BLaER1 (cell line): ENCODE measurements around the gene NTSR1.
A peak's percentile ranks its signal among the peaks of the same experiment; 100 is the strongest.

ENCODE experiments used
- H3K27ac ChIP-seq: shearing (Covaris generic); formaldehyde crosslinking; 2 replicates; pipeline ENCODE4 v1.8.1; 2022
- H3K27me3 ChIP-seq: shearing (Covaris generic); formaldehyde crosslinking; 2 replicates; pipeline ENCODE4 v1.8.1; 2022
- H3K36me3 ChIP-seq: shearing (Covaris generic); formaldehyde crosslinking; 2 replicates; pipeline ENCODE4 v1.8.1; 2022
- H3K4me1 ChIP-seq: shearing (Covaris generic); formaldehyde crosslinking; 2 replicates; pipeline ENCODE4 v1.8.1; 2022
- H3K4me2 ChIP-seq: shearing (Covaris generic); formaldehyde crosslinking; 2 replicates; pipeline ENCODE4 v1.8.1; 2022
- H3K4me3 ChIP-seq: shearing (Covaris generic); formaldehyde crosslinking; 2 replicates; pipeline ENCODE4 v1.8.1; 2022
- H3K9ac ChIP-seq: shearing (Covaris generic); formaldehyde crosslinking; 2 replicates; pipeline ENCODE4 v1.8.1; 2022
- H3K9me3 ChIP-seq: shearing (Covaris generic); formaldehyde crosslinking; 2 replicates; pipeline ENCODE4 v1.8.1; 2022
- H4K20me1 ChIP-seq: shearing (Covaris generic); formaldehyde crosslinking; 2 replicates; pipeline ENCODE4 v1.8.1; 2022
- Cebpa-rat ChIP-seq: shearing (Covaris generic); IDR thresholded peaks from 2 replicates; pipeline ENCODE4 v1.8.1; 2022

The NTSR1 gene

GRCh38 chr20:62736407-62737071 is 27.9 kb downstream of the NTSR1 start:
- Histone ChIP-seq H3K4me1 (peaks cover 100% of the 10 kb centered on the region), H4K20me1 (peaks cover 10% of the 10 kb centered on the region), H3K27me3 (no peaks in the 10 kb centered on the region), H3K9ac (peak overlapping the region; percentile 84), H3K36me3 (no peaks in the 10 kb centered on the region), H3K27ac (peak overlapping the region; percentile 93), H3K9me3 (no peaks in the 10 kb centered on the region), H3K4me3 (peak overlapping the region; percentile 64), H3K4me2 (peak overlapping the region; percentile 99)
- no peak for TF ChIP-seq Cebpa-rat

GRCh38 chr20:62737271-62737811 is 28.7 kb downstream of the NTSR1 start:
- peaks cover 18% of the 10 kb centered on the region for H4K20me1 ChIP-seq
- peak overlapping the region; percentile 84 for H3K9ac ChIP-seq
- no peaks in the 10 kb centered on the region for H3K36me3 ChIP-seq
- H3K4me1 ChIP-seq: peaks cover 100% of the 10 kb centered on the region
- no peaks in the 10 kb centered on the region for H3K9me3 ChIP-seq
- peak overlapping the region; percentile 99 for H3K4me2 ChIP-seq
- H3K27ac ChIP-seq: peak overlapping the region; percentile 93
- peak overlapping the region; percentile 64 for H3K4me3 ChIP-seq
- H3K27me3 ChIP-seq: no peaks in the 10 kb centered on the region
- TF ChIP-seq Cebpa-rat: no peak

GRCh38 chr20:62738025-62738881 is 29.6 kb downstream of the NTSR1 start:
- Histone ChIP-seq H3K9me3 (no peaks in the 10 kb centered on the region), H3K4me3 (no peak overlapping the region), H3K27me3 (no peaks in the 10 kb centered on the region), H3K9ac (peak overlapping the region; percentile 77; the same call in 1 of the 2 replicates), H3K36me3 (no peaks in the 10 kb centered on the region), H3K4me2 (peak overlapping the region; percentile 99), H3K4me1 (peaks cover 98% of the 10 kb centered on the region), H4K20me1 (peaks cover 27% of the 10 kb centered on the region), H3K27ac (peak overlapping the region; percentile 86)
- no peak for TF ChIP-seq Cebpa-rat

- peaks cover 90% of the 10 kb centered on the region for H3K4me1 ChIP-seq
- no peaks in the 10 kb centered on the region for H3K27me3 ChIP-seq
- peaks cover 27% of the 10 kb centered on the region for H4K20me1 ChIP-seq
- no peaks in the 10 kb centered on the region for H3K36me3 ChIP-seq
- H3K4me3 ChIP-seq: peak overlapping the region; percentile 59
- H3K4me2 ChIP-seq: peak overlapping the region; percentile 99
- peak overlapping the region; percentile 77 for H3K9ac ChIP-seq
- no peak for TF ChIP-seq Cebpa-rat
- H3K27ac ChIP-seq: peak overlapping the region; percentile 86
- H3K9me3 ChIP-seq: no peaks in the 10 kb centered on the region
Measured at GRCh38 chr20:62739067-62739466, 30.4 kb downstream of the NTSR1 start.

- Histone ChIP-seq H3K36me3 (no peaks in the 10 kb centered on the region), H3K27ac (peak overlapping the region; percentile 86), H3K4me2 (peak overlapping the region; percentile 99), H3K4me1 (peaks cover 86% of the 10 kb centered on the region), H3K4me3 (peak overlapping the region; percentile 59), H3K9ac (peak overlapping the region; percentile 77), H3K27me3 (no peaks in the 10 kb centered on the region), H3K9me3 (no peaks in the 10 kb centered on the region), H4K20me1 (peaks cover 27% of the 10 kb centered on the region)
- TF ChIP-seq Cebpa-rat: no peak
Measured at GRCh38 chr20:62739581-62740285, 31.1 kb downstream of the NTSR1 start.

GRCh38 chr20:62740286-62741141 is 31.9 kb downstream of the NTSR1 start:
- peak overlapping the region; percentile 59 for H3K4me3 ChIP-seq
- peaks cover 27% of the 10 kb centered on the region for H4K20me1 ChIP-seq
- H3K4me1 ChIP-seq: peaks cover 82% of the 10 kb centered on the region
- H3K36me3 ChIP-seq: no peaks in the 10 kb centered on the region
- peak overlapping the region; percentile 77 for H3K9ac ChIP-seq
- no peaks in the 10 kb centered on the region for H3K9me3 ChIP-seq
- H3K4me2 ChIP-seq: peak overlapping the region; percentile 99
- H3K27me3 ChIP-seq: no peaks in the 10 kb centered on the region
- TF ChIP-seq Cebpa-rat: no peak
- H3K27ac ChIP-seq: peak overlapping the region; percentile 86

- peak overlapping the region; percentile 59 for H3K4me3 ChIP-seq
- peak overlapping the region; percentile 86 for H3K27ac ChIP-seq
- peak overlapping the region; percentile 99 for H3K4me2 ChIP-seq
- H3K27me3 ChIP-seq: no peaks in the 10 kb centered on the region
- no peak for TF ChIP-seq Cebpa-rat
- H3K9ac ChIP-seq: peak overlapping the region; percentile 77
- H3K36me3 ChIP-seq: no peaks in the 10 kb centered on the region
- H4K20me1 ChIP-seq: peaks cover 27% of the 10 kb centered on the region
- H3K4me1 ChIP-seq: peaks cover 74% of the 10 kb centered on the region
- no peaks in the 10 kb centered on the region for H3K9me3 ChIP-seq
Measured at GRCh38 chr20:62741191-62741691, 32.6 kb downstream of the NTSR1 start.

GRCh38 chr20:62741701-62742491 is 33.3 kb downstream of the NTSR1 start:
- Histone ChIP-seq H3K27me3 (no peaks in the 10 kb centered on the region), H3K9ac (no peak overlapping the region; the same call in 1 of the 2 replicates), H3K4me1 (peaks cover 68% of the 10 kb centered on the region), H3K4me3 (no peak overlapping the region), H4K20me1 (peaks cover 27% of the 10 kb centered on the region), H3K27ac (peak overlapping the region; percentile 86; the same call in 1 of the 2 replicates), H3K36me3 (0 out of 2 replicates have a peak, but pooled peaks cover 1% of the 10 kb centered on the region), H3K4me2 (peak overlapping the region; percentile 99), H3K9me3 (no peaks in the 10 kb centered on the region)
- no peak for TF ChIP-seq Cebpa-rat
